HL-60 (cell line): ENCODE measurements around the gene TENM4.

Experiments used
- CTCF ChIP-seq: IDR thresholded peaks from one replicate; pipeline ENCODE4 v1.5.1; 2011; ENCODE audit warnings: low read length, control low read depth, inconsistent platforms; ENCODE audit not compliant: insufficient read depth
- POLR2AphosphoS5 ChIP-seq: IDR thresholded peaks from 2 replicates; pipeline ENCODE4 v1.6.1; 2012; ENCODE audit warnings: low read depth
- REST ChIP-seq: IDR thresholded peaks from 2 replicates; pipeline ENCODE4 v1.6.1; 2012; ENCODE audit warnings: low read depth; ENCODE audit not compliant: insufficient replicate concordance
- SPI1 ChIP-seq: IDR thresholded peaks from 2 replicates; pipeline ENCODE4 v1.6.1; 2012; ENCODE audit warnings: low read depth, mild to moderate bottlenecking, borderline replicate concordance

GRCh38 chr11:79294845-79295731, 145.7 kb downstream of the TENM4 start:
- TF ChIP-seq CTCF (no peak), REST (no peak), POLR2AphosphoS5 (no peak), SPI1 (no peak)
